Suppressor macrophage treated with lipopolysaccharide for 1 hour (primary cell): ENCODE data around the gene TBC1D25.

Source experiments
- DNase-seq, 3 donors: peaks; one replicate each; pipeline ENCODE4 v3.0.0-alpha.2; 2020 to 2022

Gene TBC1D25

DNA sequence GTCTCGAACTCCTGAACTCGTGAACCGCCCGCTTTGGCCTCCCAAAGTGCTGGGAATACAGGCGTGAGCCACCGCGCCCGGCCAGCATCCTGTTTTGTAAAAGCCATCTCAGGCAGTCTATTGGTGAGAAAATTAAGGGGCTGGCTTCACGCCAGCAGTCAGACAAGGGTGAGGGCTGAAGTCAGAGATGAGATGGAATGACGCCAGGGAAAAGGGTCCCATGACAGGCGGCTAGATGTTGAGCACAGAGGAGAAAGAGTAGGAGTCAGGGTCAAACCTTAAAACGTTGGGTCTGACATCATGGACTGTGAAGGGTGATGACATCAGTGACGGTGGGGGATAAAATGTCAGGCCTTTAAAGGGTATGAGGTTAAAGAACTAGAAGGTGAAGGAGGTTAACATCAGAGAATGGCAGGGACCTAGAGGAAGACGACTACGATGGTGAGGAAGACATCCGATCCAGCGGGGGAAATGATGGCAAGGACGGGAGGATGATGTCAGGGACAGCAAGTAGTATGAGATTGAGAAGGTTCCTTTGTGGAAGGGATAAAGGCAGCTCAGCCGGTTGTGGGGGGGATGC lies 34.3 kb downstream of the TBC1D25 start:
- DNase-seq: peak; percentile 60 to 69 (median 61)

DNA sequence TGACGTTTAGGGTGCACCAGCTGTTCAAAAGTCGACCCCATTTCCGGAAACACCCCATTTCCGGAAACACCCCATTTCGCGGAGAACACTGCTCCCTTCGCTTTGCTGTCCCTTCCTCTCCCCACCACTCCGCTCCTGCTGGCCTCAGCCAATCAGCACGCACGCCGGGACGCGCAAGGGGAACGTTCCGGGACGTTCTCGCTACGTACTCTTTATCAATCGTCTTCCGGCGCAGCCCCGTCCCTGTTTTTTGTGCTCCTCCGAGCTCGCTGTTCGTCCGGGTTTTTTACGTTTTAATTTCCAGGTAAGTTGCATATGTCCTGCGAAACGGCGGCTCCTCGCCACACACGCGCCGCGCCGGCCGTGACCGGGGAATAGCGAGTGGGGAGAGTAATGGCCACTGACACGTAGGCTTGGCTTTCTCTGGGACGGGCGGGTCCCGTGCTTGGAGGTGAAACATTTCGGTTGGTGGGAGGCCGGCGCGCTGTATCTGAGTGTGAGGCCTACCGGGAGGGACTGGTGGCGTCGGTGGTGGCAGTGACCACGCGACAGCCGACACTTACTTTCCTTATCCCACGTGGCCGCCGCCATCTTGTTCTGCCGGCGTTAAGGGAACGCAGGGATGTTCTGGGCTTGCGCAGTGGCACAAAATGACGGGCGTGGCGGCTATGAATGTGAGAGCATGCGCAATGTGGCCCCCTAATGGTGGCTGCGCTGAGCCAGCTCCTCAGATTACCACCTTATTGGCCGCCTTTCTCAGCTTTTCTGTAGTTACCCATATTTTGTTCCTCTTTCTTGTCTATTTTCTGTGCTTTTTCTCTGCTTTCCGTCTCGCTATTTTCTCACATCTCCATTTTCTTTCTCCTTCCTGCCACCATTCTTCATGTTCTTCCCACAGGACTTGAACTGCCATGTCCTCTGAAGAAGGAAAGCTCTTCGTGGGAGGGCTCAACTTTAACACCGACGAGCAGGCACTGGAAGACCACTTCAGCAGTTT lies 35.1 kb downstream of the TBC1D25 start, which contains the start of gene RBM3:
TSS of gene RBM3 (plus strand) at position 215 of the 997 bp plus-strand sequence. CDS start at position 912, 697 bp downstream.
- peak; percentile 92 to 94 (median 94) for DNase-seq

- DNase-seq: no peak
Measured at GRCh38 chrX:48575642-48576041, 36.1 kb downstream of the TBC1D25 start.

DNA sequence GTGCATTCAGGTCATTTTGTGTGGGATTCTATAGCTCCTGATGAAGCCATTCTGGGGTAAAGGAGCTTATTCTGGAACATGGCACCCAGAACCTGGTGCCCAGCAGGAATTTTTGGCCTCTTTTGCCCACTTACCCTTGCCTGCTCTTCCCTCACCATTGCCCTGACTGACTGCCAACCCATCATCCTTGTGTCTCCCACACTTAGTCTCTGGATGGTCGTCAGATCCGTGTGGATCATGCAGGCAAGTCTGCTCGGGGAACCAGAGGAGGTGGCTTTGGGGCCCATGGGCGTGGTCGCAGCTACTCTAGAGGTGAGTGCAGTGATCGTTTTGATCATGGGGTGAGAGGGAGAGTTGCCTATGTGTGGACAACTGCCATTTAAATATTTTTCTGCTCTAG lies 36.6 kb downstream of the TBC1D25 start:
- no peak for DNase-seq

- no peak for DNase-seq
Measured at GRCh38 chrX:48578661-48579128, 39.2 kb downstream of the TBC1D25 start.

- DNase-seq: no peak
Measured at GRCh38 chrX:48579259-48579658, 39.7 kb downstream of the TBC1D25 start.

- DNase-seq: no peak
Measured at GRCh38 chrX:48580662-48581061, 41.1 kb downstream of the TBC1D25 start.

DNA sequence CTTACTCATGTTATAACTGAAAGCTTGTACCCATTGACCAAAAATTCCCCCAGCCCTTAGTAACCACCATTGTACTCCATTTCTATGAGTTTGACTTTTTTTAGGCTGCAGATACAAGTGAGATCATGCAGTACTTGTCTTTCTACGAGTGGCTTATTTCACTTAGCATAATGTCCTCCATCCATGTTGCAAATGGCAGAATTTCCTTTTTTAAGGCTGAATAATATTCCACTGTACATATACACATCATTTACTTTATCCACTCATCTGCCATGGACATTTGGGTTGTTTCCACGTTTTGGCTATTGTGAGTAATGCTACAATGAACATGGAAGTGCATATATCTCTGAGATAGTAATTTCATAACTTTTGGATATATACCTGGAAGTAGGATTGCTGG lies 45.2 kb downstream of the TBC1D25 start:
- DNase-seq: no peak

DNA sequence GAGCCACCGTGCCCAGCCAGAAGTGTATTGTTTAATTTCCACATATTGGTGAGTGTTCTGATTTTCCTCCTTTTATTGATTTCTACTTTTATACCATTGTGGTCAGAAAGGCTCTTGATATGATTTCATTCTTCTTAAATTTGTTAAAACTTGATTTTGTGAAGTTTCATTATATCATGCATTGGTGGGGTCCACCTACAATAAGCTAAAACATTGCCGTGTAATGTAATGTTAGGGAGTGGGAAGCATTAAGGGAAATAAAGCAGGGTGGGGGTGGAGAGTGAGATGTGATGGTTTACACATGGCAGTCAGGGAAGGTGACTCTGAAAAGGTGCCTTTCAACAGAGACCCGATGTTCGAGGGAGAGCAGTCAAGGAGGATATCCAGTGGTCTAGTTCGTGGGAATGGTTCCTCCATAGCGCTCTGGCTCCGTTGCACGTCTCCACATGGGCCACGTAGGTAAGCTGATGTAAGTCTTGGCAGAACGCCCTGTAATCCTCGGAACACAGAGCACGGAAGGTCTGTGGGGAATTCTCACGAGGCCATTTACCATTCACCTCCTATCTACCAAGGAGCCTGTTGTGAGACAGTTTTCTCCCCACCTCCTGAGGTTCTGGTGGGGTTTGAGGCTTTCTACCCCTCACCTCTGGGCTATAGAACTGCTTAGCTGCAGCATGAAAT lies 50.1 kb downstream of the TBC1D25 start:
- DNase-seq: no peak

DNA sequence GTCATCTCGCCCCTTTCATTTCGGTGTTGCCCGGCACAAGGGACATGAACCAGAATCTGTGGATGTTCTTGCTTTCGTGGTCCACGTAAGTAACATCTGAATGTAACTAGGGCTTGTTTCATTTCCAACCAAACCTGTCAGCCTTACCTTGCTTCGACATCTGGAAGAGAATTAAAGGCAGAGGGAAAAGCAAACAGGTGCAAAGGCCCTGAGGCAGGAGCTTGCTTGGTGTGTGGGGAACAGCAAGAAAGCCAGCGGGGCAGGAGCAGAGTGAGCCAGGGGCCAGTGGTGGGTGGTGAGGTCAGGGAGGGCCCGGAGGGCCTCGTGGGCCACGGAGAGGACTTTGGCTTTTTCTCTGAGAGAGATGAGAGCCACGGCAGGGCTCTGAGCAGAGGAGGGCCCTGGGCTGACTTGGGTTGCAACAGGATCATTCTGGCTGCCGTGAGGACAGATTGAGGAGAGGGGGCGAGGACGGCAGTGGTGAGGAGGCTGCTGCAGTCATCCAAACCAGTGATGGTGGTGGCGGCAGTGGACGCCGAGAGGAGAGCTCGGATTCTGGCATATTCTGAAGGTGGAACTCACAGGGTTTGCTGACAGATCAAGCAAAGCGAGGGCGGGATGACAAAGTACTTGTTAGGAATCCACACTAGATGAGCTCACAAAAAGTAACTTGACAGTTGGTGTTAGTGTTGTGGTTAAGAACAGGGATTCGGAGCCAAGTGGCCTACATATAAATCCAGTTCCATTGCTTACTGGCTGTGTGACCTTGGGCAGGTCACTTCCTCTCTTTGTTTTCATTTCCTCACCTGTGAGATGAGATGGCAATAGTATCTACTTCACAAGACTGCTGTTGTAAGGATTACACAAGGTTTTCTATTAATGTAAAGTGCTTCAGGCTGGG lies 50.9 kb downstream of the TBC1D25 start:
- no peak for DNase-seq

GRCh38 chrX:48591255-48591791 lies 51.8 kb downstream of the TBC1D25 start:
- DNase-seq: no peak

GRCh38 chrX:48592971-48593370 lies 53.5 kb downstream of the TBC1D25 start:
- no peak for DNase-seq

- DNase-seq: no peak
Measured at GRCh38 chrX:48595929-48596328, 56.4 kb downstream of the TBC1D25 start.

DNA sequence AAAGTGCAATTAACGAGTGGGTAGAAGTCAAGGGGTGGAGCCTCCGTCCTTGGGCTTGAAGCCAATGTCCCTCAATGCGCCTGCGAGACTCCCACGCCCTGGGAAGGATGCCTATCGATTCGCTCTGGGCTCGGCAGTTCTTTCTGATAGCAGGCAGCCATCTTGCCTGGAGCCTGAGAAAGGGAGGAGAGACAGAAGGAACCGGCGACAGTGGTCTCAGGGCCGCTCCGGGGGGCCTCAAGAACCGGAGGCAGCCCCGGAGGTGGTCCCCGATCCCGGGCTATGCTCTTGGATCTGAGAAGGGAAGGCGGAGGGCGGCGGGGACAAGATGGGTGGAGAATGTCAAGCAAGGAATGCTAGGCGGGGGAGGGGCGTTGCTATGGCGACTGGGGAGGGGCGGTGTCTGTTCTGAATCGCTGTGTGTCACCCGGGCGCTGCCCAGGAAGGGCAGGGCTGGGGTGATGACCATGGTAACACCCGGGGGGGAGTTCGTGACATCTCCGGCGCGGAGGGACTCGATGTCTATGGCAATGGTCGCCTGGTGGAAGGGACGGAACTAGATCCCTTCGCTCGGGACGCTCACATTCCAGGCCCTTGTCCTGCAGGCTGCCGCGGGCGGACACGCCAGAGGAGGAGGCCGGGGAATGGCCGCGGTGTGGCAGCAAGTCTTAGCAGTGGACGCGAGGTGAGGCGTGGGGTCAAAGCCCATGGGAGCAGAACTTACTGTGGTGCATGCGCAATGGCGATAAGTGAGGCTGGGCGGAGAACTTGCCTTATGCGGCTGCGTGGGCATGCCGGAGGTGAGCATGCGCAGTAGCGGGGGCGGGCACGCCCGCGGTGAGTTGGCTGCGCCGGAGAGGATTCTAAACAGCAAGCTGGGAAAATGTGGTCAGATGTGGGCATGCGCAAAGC lies 58.1 kb downstream of the TBC1D25 start, which contains the start of gene WDR13:
TSS of gene WDR13 (plus strand) at position 140 of the 912 bp plus-strand sequence. CDS start at position 645, 505 bp downstream.
- DNase-seq: peak; percentile 90 to 93 (median 90)

DNA sequence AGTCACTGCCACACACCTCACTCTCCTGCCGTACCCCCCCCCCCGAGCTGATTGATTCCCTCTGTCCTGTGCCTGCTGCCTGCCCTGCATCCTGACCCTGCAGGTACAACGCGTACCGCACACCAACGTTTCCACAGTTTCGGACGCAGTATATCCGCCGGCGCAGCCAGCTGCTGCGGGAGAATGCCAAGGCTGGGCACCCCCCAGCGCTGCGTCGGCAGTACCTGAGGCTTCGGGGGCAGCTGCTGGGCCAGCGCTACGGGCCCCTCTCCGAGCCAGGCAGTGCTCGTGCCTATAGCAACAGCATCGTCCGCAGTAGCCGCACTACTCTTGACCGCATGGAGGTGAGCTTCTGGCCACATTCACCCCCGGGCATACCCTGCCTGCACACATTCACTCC lies 59.1 kb downstream of the TBC1D25 start:
- DNase-seq: no peak

DNA sequence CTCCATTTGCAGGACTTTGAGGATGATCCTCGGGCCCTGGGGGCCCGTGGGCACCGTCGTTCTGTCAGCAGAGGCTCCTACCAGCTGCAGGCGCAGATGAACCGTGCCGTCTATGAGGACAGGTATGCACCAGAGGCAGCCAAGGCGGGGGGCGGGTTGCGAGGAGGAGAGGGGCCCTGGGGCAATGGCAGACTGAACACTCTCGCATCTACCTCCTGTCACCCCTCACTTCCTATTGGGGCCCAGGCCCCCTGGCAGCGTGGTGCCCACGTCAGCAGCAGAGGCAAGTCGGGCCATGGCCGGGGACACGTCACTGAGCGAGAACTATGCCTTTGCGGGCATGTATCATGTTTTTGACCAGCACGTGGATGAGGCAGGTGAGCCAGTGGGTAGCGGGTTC lies 59.8 kb downstream of the TBC1D25 start:
- no peak for DNase-seq

DNA sequence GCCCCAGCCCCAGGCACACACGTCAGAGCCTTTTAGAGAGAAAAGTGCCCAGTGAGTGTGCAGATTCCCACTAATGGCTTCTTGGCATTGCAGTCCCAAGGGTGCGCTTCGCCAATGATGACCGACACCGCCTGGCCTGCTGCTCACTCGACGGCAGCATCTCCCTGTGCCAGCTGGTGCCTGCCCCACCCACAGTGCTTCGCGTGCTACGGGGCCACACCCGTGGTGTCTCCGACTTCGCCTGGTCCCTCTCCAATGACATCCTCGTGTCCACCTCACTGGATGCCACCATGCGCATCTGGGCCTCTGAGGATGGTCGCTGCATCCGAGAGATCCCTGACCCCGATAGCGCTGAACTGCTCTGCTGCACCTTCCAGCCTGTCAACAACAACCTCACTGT lies 60.7 kb downstream of the TBC1D25 start:
- DNase-seq: no peak

DNA sequence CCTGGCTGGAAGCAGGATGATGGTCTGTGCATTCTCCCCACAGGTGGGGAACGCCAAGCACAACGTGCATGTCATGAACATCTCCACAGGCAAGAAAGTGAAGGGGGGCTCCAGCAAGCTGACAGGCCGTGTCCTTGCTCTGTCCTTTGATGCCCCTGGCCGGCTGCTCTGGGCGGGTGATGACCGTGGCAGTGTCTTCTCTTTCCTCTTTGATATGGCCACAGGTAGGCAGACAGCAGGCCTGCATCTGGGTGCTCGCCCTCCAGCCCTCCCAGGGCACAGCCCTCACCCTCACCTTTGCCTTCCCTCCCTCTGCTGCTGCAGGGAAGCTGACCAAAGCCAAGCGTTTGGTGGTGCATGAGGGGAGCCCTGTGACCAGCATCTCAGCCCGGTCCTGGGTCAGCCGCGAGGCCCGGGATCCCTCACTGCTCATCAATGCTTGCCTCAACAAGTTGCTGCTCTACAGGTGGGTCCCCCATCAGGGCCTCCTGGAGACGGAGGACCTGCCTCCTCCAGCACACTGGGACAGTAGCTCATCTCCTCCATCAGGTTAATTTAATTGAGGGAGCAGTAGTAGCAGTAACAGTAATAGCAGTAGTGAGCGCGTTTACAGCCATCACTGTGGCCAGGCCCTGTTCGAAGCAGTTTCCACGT lies 62.4 kb downstream of the TBC1D25 start:
- no peak for DNase-seq

GRCh38 chrX:48604701-48605100 lies 65.2 kb downstream of the TBC1D25 start:
- DNase-seq: no peak

DNA sequence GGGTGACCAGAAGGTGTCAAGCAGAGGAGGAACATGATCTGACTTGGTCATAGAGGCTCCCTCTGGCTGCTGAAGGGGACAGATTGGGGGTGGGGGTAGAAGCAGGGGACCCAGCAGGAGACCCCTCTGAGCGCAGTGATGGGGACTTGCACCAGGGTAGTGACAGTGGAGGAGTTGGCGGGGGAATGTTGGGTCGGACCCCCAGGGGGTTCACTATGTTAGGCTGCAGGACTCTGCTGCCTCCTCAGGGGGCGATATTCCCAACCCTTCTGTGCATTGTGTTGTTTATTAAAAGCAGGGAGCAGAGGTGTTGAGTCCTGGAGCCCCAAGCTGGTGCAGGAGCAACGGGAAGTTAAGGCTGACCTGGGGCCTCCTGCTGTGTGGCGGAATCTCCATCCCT lies 66.6 kb downstream of the TBC1D25 start:
- DNase-seq: no peak
